K562 (cell line): Measurements from ENCODE around the gene CLDN15. TPM values are rescaled to one million over a fixed set of nuclear protein-coding genes. Genes with fewer than 3 reads are reported as not detected.

Experiments
- ATAC-seq: fragments of 200-7000 bp; cut with Tn5 transposase; 3 replicates; pipeline ENCODE4 v1.9.1; 2020; ENCODE audit warnings: moderate library complexity
- BruUV-seq: library from RNA; stranded (reverse); fragments of 400-500 nt; replicated peaks from 2 replicates; lab custom pipeline; 2021; lab: Mats Ljungman, UMichigan
- CTCF ChIA-PET: fragments of 300-600 bp; formaldehyde crosslinking; extraction: SDS; loops from one replicate; lab custom pipeline; 2021; ENCODE audit warnings: low intra/inter-chr PET ratio; lab: Yijun Ruan, JAX
- POLR2A ChIA-PET: fragments of 300-600, 350-650 bp; sonication (Branson Sonifier 250); formaldehyde crosslinking; extraction: SDS; loops from one replicate; lab custom pipeline; 2021; ENCODE audit warnings: antibody characterized with exemption, inconsistent platforms; lab: Yijun Ruan, JAX
- DNase-seq, 4 experiments: peaks; one replicate each; pipeline versions ENCODE4 v3.0.0 to v3.0.0-alpha.2; 2011 to 2018; ENCODE audit warnings: low spot score in 3 of 4, mixed read lengths in 3 of 4; ENCODE audit errors: extremely low read depth in 1 of 4
- FAIRE-seq: peaks from 2 replicates; lab custom pipeline; 2011; peaks lifted over from hg19 to GRCh38; lab: Jason Lieb, UNC
- H2AFZ ChIP-seq: 2 replicates; pipeline ENCODE4 v1.6.0; 2011; ENCODE audit warnings: low read depth, low read length, control low read depth, inconsistent platforms
- H3K27ac ChIP-seq: fragments of 200-600 bp; 3 replicates; pipeline ENCODE4 v1.8.0; 2011; ENCODE audit warnings: low read depth, mild to moderate bottlenecking, control low read depth, inconsistent platforms, low read length, moderate library complexity, mixed read lengths; ENCODE audit errors: extremely low read depth
- H3K27me3 ChIP-seq, 2 experiments: fragments of 300-600 bp in 1 of 2; 2 replicates in 1 of 2; 3 replicates in 1 of 2; pipeline versions ENCODE4 v1.6.0 to v1.8.0; 2011; ENCODE audit warnings: inconsistent platforms in 2 of 2, low read length in 2 of 2, mild to moderate bottlenecking in 1 of 2, mixed read lengths in 1 of 2, moderate library complexity in 1 of 2; ENCODE audit not compliant: control insufficient read depth in 2 of 2, insufficient read depth in 2 of 2
- H3K36me3 ChIP-seq: fragments of 300-600 bp; 3 replicates; pipeline ENCODE4 v1.8.0; 2011; ENCODE audit warnings: mild to moderate bottlenecking, low read length, inconsistent platforms; ENCODE audit not compliant: control insufficient read depth, insufficient read depth
- H3K4me1 ChIP-seq, 2 experiments: fragments of 200-600 bp in 1 of 2; replicated peaks in 1 of 2; 2 replicates in 1 of 2; 3 replicates in 1 of 2; pipeline versions ENCODE4 v1.5.1 to v1.8.0; 2011; ENCODE audit warnings: inconsistent platforms in 2 of 2, low read length in 2 of 2, mild to moderate bottlenecking in 1 of 2, mixed read lengths in 1 of 2, moderate library complexity in 1 of 2; ENCODE audit not compliant: control insufficient read depth in 2 of 2, insufficient read depth in 2 of 2
- H3K4me2 ChIP-seq: 2 replicates; pipeline ENCODE4 v1.6.1; 2011; ENCODE audit warnings: low read length, control low read depth, inconsistent platforms, mixed read lengths; ENCODE audit not compliant: insufficient read depth
- H3K4me3 ChIP-seq: fragments of 200-600 bp; sonication (generic), shearing (Covaris generic); 2 replicates; pipeline ENCODE4 v1.5.1; 2016; ENCODE audit warnings: control low read depth, inconsistent platforms
- H3K79me2 ChIP-seq: fragments of 200-600 bp; 3 replicates; pipeline ENCODE4 v1.8.0; 2011; ENCODE audit warnings: low read length, inconsistent platforms; ENCODE audit not compliant: control insufficient read depth, insufficient read depth
- H3K9ac ChIP-seq, 2 experiments: 2 replicates each; pipeline versions ENCODE4 v1.6.0 to v1.6.1; 2011; ENCODE audit warnings: low read depth in 2 of 2, low read length in 2 of 2, control low read depth in 1 of 2, inconsistent platforms in 1 of 2, mild to moderate bottlenecking in 1 of 2, mixed read lengths in 1 of 2; ENCODE audit not compliant: insufficient read depth in 1 of 2
- H3K9me1 ChIP-seq: one replicate; pipeline ENCODE4 v1.6.0; 2011; ENCODE audit warnings: inconsistent platforms, mild to moderate bottlenecking, low read length, moderate library complexity; ENCODE audit not compliant: control insufficient read depth, insufficient read depth
- H3K9me3 ChIP-seq: replicated peaks from 2 replicates; pipeline ENCODE4 v1.5.1; 2011; ENCODE audit warnings: low read depth, low read length, inconsistent platforms; ENCODE audit not compliant: control insufficient read depth, insufficient read depth
- H4K20me1 ChIP-seq: replicated peaks from 2 replicates; pipeline ENCODE4 v1.6.1; 2011; ENCODE audit warnings: low read length, inconsistent platforms, mixed read lengths; ENCODE audit not compliant: control insufficient read depth, insufficient read depth
- ATF7 ChIP-seq: fragments of 450-650 bp; IDR thresholded peaks from 2 replicates; pipeline ENCODE4 v1.7.1; 2014; ENCODE audit warnings: mild to moderate bottlenecking, moderate library complexity
- BACH1 ChIP-seq: fragments of 200-800 bp; sonication (Bioruptor generic); IDR thresholded peaks from 2 replicates; pipeline ENCODE4 v1.6.1; 2016; ENCODE audit warnings: missing genetic modification characterization, missing compliant biosample characterization
- HCFC1 ChIP-seq: IDR thresholded peaks from 2 replicates; pipeline ENCODE4 v1.6.1; 2012; ENCODE audit warnings: low read depth, low read length, improper control_type of control experiment
- MAFF ChIP-seq: IDR thresholded peaks from 2 replicates; pipeline ENCODE4 v1.6.1; 2012; ENCODE audit warnings: low read length, improper control_type of control experiment
- MAFG ChIP-seq: fragments of 450-650 bp; conservative IDR thresholded peaks from 2 replicates; pipeline ENCODE4 v1.6.1; 2016; ENCODE audit warnings: missing genetic modification characterization, missing compliant biosample characterization
- ZKSCAN8 ChIP-seq: fragments of 200-800 bp; sonication (Bioruptor generic); IDR thresholded peaks from 2 replicates; pipeline ENCODE4 v1.6.1; 2016; ENCODE audit warnings: missing genetic modification characterization, missing compliant biosample characterization
- ZNF263 ChIP-seq: sonication (generic); formaldehyde crosslinking; IDR thresholded peaks from 2 replicates; pipeline ENCODE4 v1.8.0; 2022; ENCODE audit warnings: mild to moderate bottlenecking, missing genetic modification reagents, borderline replicate concordance
- ZNF316 ChIP-seq: fragments of 450-650 bp; IDR thresholded peaks from 2 replicates; pipeline ENCODE4 v1.6.1; 2016
- ZNF561 ChIP-seq: fragments of 450-650 bp; formaldehyde crosslinking; conservative IDR thresholded peaks from 2 replicates; pipeline ENCODE4 v1.4.0; 2020; ENCODE audit warnings: mild to moderate bottlenecking, moderate library complexity
- WGBS: fragments of 100-300 bp; shearing (Covaris generic); methylation state at CpG from one replicate; pipeline ENCODE4 v1.1.6; 2016; ENCODE audit warnings: low coverage, mixed read lengths; ENCODE audit not compliant: insufficient coverage; ENCODE audit errors: missing lambda C conversion rate; 5-methylcytosine and 5-hydroxymethylcytosine counted together
- in situ Hi-C: fragments of 300-500 bp; cut with MboI; formaldehyde crosslinking; loops from 4 replicates; pipeline ENCODE4 v1.15.0; 2018; ENCODE audit warnings: inconsistent platforms, mixed read lengths
- intact Hi-C: fragments of 100-400 bp; cut with micrococcal nuclease; formaldehyde crosslinking; loops from 2 replicates; pipeline ENCODE4 v1.14.2; 2022
- polyA plus RNA-seq, 8 experiments: library from polyadenylated mRNA; depleted of rRNA in 4 of 8; stranded (reverse) in 5 of 8; unstranded in 3 of 8; fragments of >200 nt; fragmentation: Nextera tagmentation in 2 of 8; fragmentation: Illumina TruSeq in 1 of 8; extraction: Ambion mirVana in 2 of 8; extraction: Trizol in 1 of 8; gene quantifications; 2 replicates each; pipeline versions ENCODE4 v1.2.1 to v1.2.3, GENCODE V29; 2011 to 2014; ENCODE audit warnings: inconsistent platforms in 1 of 8, missing spikeins in 1 of 8
- total RNA-seq, 7 experiments: library from RNA; depleted of rRNA in 6 of 7; stranded (reverse); fragments of >200 nt in 6 of 7; fragmentation: Illumina TruSeq in 2 of 7; extraction: Trizol in 2 of 7; gene quantifications; 2 replicates each; pipeline versions ENCODE4 v1.2.1 to v1.2.3, GENCODE V29; 2011 to 2021; ENCODE audit warnings: low replicate concordance in 1 of 7

The CLDN15 gene
- total and polyA plus RNA-seq, 9 of the 15 experiments (the other 6 are each of a cell fraction or from before 2014, with no cell fraction given) = 0.32 to 14.5 (median 7.4) TPM

GRCh38 chr7:101231644-101232043 is 6.0 kb downstream of the CLDN15 start (continued):
- TF ChIP-seq ATF7 = no peak
- no peak for TF ChIP-seq ZNF263 (CRISPR knock-in tag)
- TF ChIP-seq ZKSCAN8 (CRISPR knock-in tag) = no peak

DNA sequence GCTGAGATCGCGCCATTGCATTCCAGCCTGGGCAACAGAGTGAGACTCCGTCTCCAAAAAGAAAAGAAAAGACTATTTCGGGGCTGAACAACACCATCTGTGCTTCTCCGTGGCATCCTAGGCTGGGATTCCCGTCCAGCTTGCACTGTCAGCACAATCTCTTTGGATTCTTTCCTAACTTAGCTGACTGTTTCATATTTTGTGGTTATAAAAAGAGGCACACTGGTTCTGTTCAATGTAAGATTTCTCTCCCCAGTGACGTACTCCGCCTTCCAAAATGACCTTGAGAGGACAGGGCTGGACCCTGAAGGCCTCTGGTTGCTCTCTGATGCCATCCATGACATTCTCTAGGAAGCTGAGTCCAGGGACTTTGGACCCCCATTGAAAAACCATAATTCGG is 10.9 kb downstream of the CLDN15 start:
- BruUV-seq = no TSS peak
- CTCF ChIA-PET = no interaction called here

More for the DNA sequence above, 10.9 kb downstream of the CLDN15 start:
- no peak for ATAC-seq
- Histone ChIP-seq H3K27me3 (no peaks in the 10 kb centered on the region), H3K4me2 (no peak overlapping the region), H3K9me3 (no peaks in the 10 kb centered on the region), H2AFZ (no peak overlapping the region), H3K4me3 (no peak overlapping the region), H3K9ac (no peak overlapping the region), H3K27ac (no peak overlapping the region), H4K20me1 (no peaks in the 10 kb centered on the region), H3K9me1 (peaks cover 6% of the 10 kb centered on the region), H3K79me2 (peaks cover 1% of the 10 kb centered on the region; the same call in 1 of the 3 replicates), H3K4me1 (peaks cover 3 to 16% of the 10 kb centered on the region in 2 experiments; a peak in 4 of 5 replicates), H3K36me3 (peaks cover 45% of the 10 kb centered on the region; the same call in 2 of the 3 replicates)
- in situ Hi-C loops = no loop called here
- TF ChIP-seq HCFC1 = no peak
- no peak for TF ChIP-seq ZNF561 (CRISPR knock-in tag)
- 0 out of 2 replicates have a peak, but pooled peaks have one; percentile 21 for TF ChIP-seq MAFF
- peak; percentile 30; the same call in 1 of the 2 replicates for TF ChIP-seq MAFG (tag)
- peak; percentile 60 for TF ChIP-seq ZNF316
- TF ChIP-seq BACH1 (tag) = no peak
- intact Hi-C loops = no loop called here
- DNase-seq = no peak
- POLR2A ChIA-PET = interaction anchor here (4.8 kb wide), 1 partner anchor 9 kb away, joined by 19 read pairs; the partner anchor contains the start of genes PLOD3 and ZNHIT1
- no peak for FAIRE-seq
- 93% methylated on average over 9 of the region's 9 CpGs for WGBS
